HCT116 (cell line): ENCODE measurements around the gene ARHGEF17. TPM values are rescaled to one million over a fixed set of nuclear protein-coding genes. Genes with fewer than 3 reads are reported as not detected.

Source experiments
- ATAC-seq: fragments of 200-7000 bp; cut with Tn5 transposase; 2 replicates; pipeline ENCODE4 v1.9.1; 2020; ENCODE audit warnings: mild to moderate bottlenecking, moderate library complexity
- BruUV-seq: library from RNA; stranded (reverse); fragments of 400-500 nt; replicated peaks from 2 replicates; lab custom pipeline; 2021; lab: Mats Ljungman, UMichigan
- CTCF ChIA-PET: fragments of 300-600 bp; sonication (Branson Sonifier 250); formaldehyde crosslinking; loops from one replicate; lab custom pipeline; 2021; ENCODE audit warnings: antibody characterized with exemption; lab: Charles Lee
- POLR2A ChIA-PET: fragments of 300-600, 350-600 bp; sonication (Branson Sonifier 250); formaldehyde crosslinking; loops from one replicate; lab custom pipeline; 2021; ENCODE audit warnings: antibody characterized with exemption; lab: Charles Lee
- RAD21 ChIA-PET, 2 experiments: fragments of 300-600 bp; sonication (Branson Sonifier 250); formaldehyde crosslinking; loops; one replicate each; lab custom pipeline; 2023; ENCODE audit warnings: low total read pairs in 2 of 2; ENCODE audit not compliant: uncharacterized antibody in 2 of 2, unreplicated experiment in 2 of 2, low non-redundant PET in 1 of 2; lab: Charles Lee
- DNase-seq: peaks from one replicate; pipeline ENCODE4 v3.0.0-alpha.2; 2010; ENCODE audit warnings: low read depth, low spot score
- H2AFZ ChIP-seq: fragments of 200-600 bp; shearing (Covaris generic), sonication (generic); 2 replicates; pipeline ENCODE4 v1.6.1; 2017; ENCODE audit warnings: low read depth, mixed run types, mixed read lengths, antibody characterized with exemption, low read length; ENCODE audit not compliant: poor library complexity, severe bottlenecking
- H3K27ac ChIP-seq: 2 replicates; pipeline ENCODE4 v1.5.1; 2012; ENCODE audit warnings: low read depth, low read length
- H3K27me3 ChIP-seq: fragments of 200-600 bp; sonication (generic); 2 replicates; pipeline ENCODE4 v1.6.1; 2016; ENCODE audit warnings: mixed run types, low read length, mixed read lengths; ENCODE audit not compliant: insufficient read depth
- H3K36me3 ChIP-seq, 2 experiments: fragments of 200-500 bp in 1 of 2; fragments of 200-600 bp in 1 of 2; sonication (Bioruptor generic) in 1 of 2; sonication (generic) in 1 of 2; 2 replicates each; pipeline versions ENCODE4 v1.5.1 to v1.6.1; 2014 to 2016; ENCODE audit warnings: low read length in 2 of 2, inconsistent platforms in 1 of 2, mixed read lengths in 1 of 2, mixed run types in 1 of 2; ENCODE audit not compliant: insufficient read depth in 2 of 2, control insufficient read depth in 1 of 2
- H3K4me1 ChIP-seq, 2 experiments: fragments of 200-600 bp in 1 of 2; sonication (generic) in 1 of 2; 2 replicates each; pipeline versions ENCODE4 v1.5.1 to v1.6.1; 2012 to 2017; ENCODE audit warnings: low read length in 2 of 2, inconsistent platforms in 1 of 2, mild to moderate bottlenecking in 1 of 2, mixed read lengths in 1 of 2, mixed run types in 1 of 2, moderate library complexity in 1 of 2; ENCODE audit not compliant: insufficient read depth in 2 of 2, control insufficient read depth in 1 of 2
- H3K4me2 ChIP-seq: fragments of 200-600 bp; sonication (generic); 2 replicates; pipeline ENCODE4 v1.6.1; 2017; ENCODE audit warnings: mixed run types, low read length, mixed read lengths
- H3K4me3 ChIP-seq, 2 experiments: fragments of 200-600 bp in 1 of 2; sonication (generic) in 1 of 2; replicated peaks in 1 of 2; 2 replicates each; pipeline ENCODE4 v1.5.1; 2011 to 2016; ENCODE audit warnings: low read length in 2 of 2, control low read depth in 1 of 2, low read depth in 1 of 2, mild to moderate bottlenecking in 1 of 2, mixed read lengths in 1 of 2, mixed run types in 1 of 2
- H3K79me2 ChIP-seq: fragments of 200-600 bp; sonication (generic); 2 replicates; pipeline ENCODE4 v1.6.1; 2017; ENCODE audit warnings: mild to moderate bottlenecking, mixed run types, low read length, moderate library complexity, mixed read lengths; ENCODE audit not compliant: insufficient read depth
- H3K9ac ChIP-seq: fragments of 200-600 bp; sonication (generic); 2 replicates; pipeline ENCODE4 v1.6.1; 2016; ENCODE audit warnings: low read length, mixed read lengths
- H3K9me2 ChIP-seq: fragments of 200-600 bp; sonication (generic), shearing (Covaris generic); 2 replicates; pipeline ENCODE4 v1.6.1; 2017; ENCODE audit warnings: mixed run types, mild to moderate bottlenecking, moderate library complexity; ENCODE audit not compliant: insufficient read depth
- H3K9me3 ChIP-seq, 2 experiments: fragments of 200-500 bp in 1 of 2; fragments of 200-600 bp in 1 of 2; sonication (Bioruptor generic) in 1 of 2; sonication (generic) in 1 of 2; 2 replicates each; pipeline ENCODE4 v1.6.1; 2014 to 2017; ENCODE audit warnings: low read length in 2 of 2, mixed read lengths in 2 of 2, inconsistent platforms in 1 of 2, low read depth in 1 of 2, mild to moderate bottlenecking in 1 of 2, mixed run types in 1 of 2, moderate library complexity in 1 of 2; ENCODE audit not compliant: control insufficient read depth in 1 of 2, insufficient read depth in 1 of 2
- H4K20me1 ChIP-seq: fragments of 200-600 bp; sonication (generic), shearing (Covaris generic); 2 replicates; pipeline ENCODE4 v1.6.1; 2017; ENCODE audit warnings: mixed run types, mild to moderate bottlenecking, moderate library complexity; ENCODE audit not compliant: insufficient read depth
- EGR1 ChIP-seq: IDR thresholded peaks from 2 replicates; pipeline ENCODE4 v1.6.1; 2012; ENCODE audit warnings: low read depth
- EZH2 ChIP-seq: fragments of 200-600 bp; sonication (generic); IDR thresholded peaks from 2 replicates; pipeline ENCODE4 v1.6.1; 2017; ENCODE audit warnings: antibody characterized with exemption, mixed run types
- MAX ChIP-seq: IDR thresholded peaks from 2 replicates; pipeline ENCODE4 v1.6.1; 2012
- POLR2AphosphoS5 ChIP-seq: IDR thresholded peaks from 2 replicates; pipeline ENCODE4 v1.6.1; 2011; ENCODE audit warnings: mild to moderate bottlenecking, low read depth, low read length, moderate library complexity
- RAD21 ChIP-seq: IDR thresholded peaks from 2 replicates; pipeline ENCODE4 v1.6.1; 2012; ENCODE audit warnings: low read depth, mild to moderate bottlenecking
- SP1 ChIP-seq: IDR thresholded peaks from 2 replicates; pipeline ENCODE4 v1.6.1; 2012; ENCODE audit warnings: low read depth
- ZBTB33 ChIP-seq: IDR thresholded peaks from 2 replicates; pipeline ENCODE4 v1.6.1; 2011; ENCODE audit warnings: mild to moderate bottlenecking, low read length, moderate library complexity; ENCODE audit not compliant: insufficient replicate concordance; ENCODE audit errors: extremely low read depth
- intact Hi-C: fragments of 100-400 bp; cut with micrococcal nuclease; formaldehyde crosslinking; loops from 2 replicates; pipeline ENCODE4 v1.10.0; 2022
- total RNA-seq: library from RNA; stranded (reverse); gene quantifications from one replicate; pipeline ENCODE4 v1.2.1, GENCODE V29; 2021; ENCODE audit not compliant: unreplicated experiment
- TF ChIP-seq, protein P1 (sequence below): IDR thresholded peaks from 2 replicates; pipeline ENCODE4 v1.6.1; 2012; ENCODE audit warnings: low read depth

Gene ARHGEF17
- total RNA-seq, 1 experiment from 2014 or later: 18.2 TPM

GRCh38 chr11:73312036-73312435, 4.0 kb downstream of the ARHGEF17 start:
- ChIA-PET RAD21 (no interaction called here), POLR2A (no interaction called here), CTCF (interaction anchor here (1.4 kb wide), 1 partner anchor 39 kb away, joined by 3 read pairs; no protein-coding TSS in a partner anchor)
- ATAC-seq (no peak), DNase-seq (no peak)
- H3K4me1 ChIP-seq: peaks cover 13 to 52% of the 10 kb centered on the region in 2 experiments
- H4K20me1 ChIP-seq: no peaks in the 10 kb centered on the region
- H3K9ac ChIP-seq: no peak overlapping the region
- no peaks in the 10 kb centered on the region for H3K36me3 ChIP-seq
- intact Hi-C loops: no loop called here
- no TSS peak for BruUV-seq
- H3K9me3 ChIP-seq: no peaks in the 10 kb centered on the region
- no peak overlapping the region for H3K27ac ChIP-seq
- no peak overlapping the region for H2AFZ ChIP-seq
- H3K9me2 ChIP-seq: no peaks in the 10 kb centered on the region
- no peak overlapping the region for H3K4me2 ChIP-seq
- H3K4me3 ChIP-seq: no peak overlapping the region
- TF ChIP-seq RAD21 (no peak), ZBTB33 (no peak), EZH2 (no peak), MAX (no peak), EGR1 (no peak), SP1 (no peak), POLR2AphosphoS5 (no peak)
- TF ChIP-seq, protein P1, sequence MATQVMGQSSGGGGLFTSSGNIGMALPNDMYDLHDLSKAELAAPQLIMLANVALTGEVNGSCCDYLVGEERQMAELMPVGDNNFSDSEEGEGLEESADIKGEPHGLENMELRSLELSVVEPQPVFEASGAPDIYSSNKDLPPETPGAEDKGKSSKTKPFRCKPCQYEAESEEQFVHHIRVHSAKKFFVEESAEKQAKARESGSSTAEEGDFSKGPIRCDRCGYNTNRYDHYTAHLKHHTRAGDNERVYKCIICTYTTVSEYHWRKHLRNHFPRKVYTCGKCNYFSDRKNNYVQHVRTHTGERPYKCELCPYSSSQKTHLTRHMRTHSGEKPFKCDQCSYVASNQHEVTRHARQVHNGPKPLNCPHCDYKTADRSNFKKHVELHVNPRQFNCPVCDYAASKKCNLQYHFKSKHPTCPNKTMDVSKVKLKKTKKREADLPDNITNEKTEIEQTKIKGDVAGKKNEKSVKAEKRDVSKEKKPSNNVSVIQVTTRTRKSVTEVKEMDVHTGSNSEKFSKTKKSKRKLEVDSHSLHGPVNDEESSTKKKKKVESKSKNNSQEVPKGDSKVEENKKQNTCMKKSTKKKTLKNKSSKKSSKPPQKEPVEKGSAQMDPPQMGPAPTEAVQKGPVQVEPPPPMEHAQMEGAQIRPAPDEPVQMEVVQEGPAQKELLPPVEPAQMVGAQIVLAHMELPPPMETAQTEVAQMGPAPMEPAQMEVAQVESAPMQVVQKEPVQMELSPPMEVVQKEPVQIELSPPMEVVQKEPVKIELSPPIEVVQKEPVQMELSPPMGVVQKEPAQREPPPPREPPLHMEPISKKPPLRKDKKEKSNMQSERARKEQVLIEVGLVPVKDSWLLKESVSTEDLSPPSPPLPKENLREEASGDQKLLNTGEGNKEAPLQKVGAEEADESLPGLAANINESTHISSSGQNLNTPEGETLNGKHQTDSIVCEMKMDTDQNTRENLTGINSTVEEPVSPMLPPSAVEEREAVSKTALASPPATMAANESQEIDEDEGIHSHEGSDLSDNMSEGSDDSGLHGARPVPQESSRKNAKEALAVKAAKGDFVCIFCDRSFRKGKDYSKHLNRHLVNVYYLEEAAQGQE: no peak
- no peaks in the 10 kb centered on the region for H3K27me3 ChIP-seq
- H3K79me2 ChIP-seq: peaks cover 12% of the 10 kb centered on the region; the same call in 1 of the 2 replicates
